ENCODE results near the gene CNTN4. TPM values are rescaled to one million over a fixed set of nuclear protein-coding genes. Genes with fewer than 3 reads are reported as not detected.

Gene CNTN4
- total RNA-seq, 1 donor from 2014 or later, result 16.1 TPM

DNA sequence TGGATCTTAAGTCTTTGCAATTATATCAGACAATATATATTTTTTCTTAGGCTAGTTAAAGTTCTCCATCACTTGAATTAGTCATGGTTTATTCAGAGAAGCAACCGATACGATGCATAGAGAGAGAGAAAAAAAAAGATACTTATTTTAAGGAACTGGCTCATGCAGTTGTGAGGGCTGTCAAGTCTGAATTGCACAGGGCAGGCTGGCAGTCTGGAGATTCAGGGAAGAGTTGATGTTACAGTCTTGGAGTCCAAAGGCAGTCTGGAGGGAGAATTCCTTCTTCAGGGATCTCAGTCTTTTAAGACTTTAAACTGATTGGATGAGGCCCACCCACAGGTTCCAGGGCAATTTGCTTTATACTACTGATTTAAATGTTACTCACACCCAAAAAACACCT lies 598.9 kb downstream of the CNTN4 start:
- H3K9me3 Mint-ChIP-seq (ENCODE audit: low read depth), result no peaks in the 10 kb centered on the region
- DNase-seq (ENCODE audit: low spot score, unreplicated experiment), result no peak
- no peak overlapping the region for H3K27ac Mint-ChIP-seq
- no peaks in the 10 kb centered on the region for H3K27me3 Mint-ChIP-seq
- H3K4me1 Mint-ChIP-seq (ENCODE audit: low read depth), result no peaks in the 10 kb centered on the region
- TF ChIP-seq CTCF (IDR thresholded peaks at IDR 0.05; ENCODE audit: unreplicated experiment), result no peak
- no peak overlapping the region for H3K4me3 Mint-ChIP-seq (ENCODE audit: low read depth)
- no peaks in the 10 kb centered on the region for H3K36me3 Mint-ChIP-seq (ENCODE audit: insufficient read depth)

DNA sequence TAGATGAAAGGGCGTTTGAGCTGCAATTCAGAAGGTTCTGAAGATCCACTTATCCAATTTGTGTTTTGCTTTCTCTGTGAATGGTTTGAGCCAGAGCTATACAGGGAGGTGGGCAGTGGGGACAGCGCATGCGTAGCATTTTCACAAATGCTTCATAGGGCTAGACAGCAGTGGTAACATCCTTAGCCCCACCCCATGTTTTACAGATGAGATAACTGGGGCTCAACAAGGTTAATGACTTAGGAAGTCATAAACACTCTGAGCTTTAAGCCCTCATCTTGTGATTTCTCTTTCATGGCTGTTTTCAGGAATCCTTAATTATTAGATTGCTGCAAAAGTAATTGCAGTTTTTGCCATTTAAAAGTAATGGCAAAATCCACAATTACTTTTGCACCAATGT lies 602.8 kb downstream of the CNTN4 start:
- no peak for TF ChIP-seq CTCF (IDR thresholded peaks at IDR 0.05; ENCODE audit: unreplicated experiment)
- Mint-ChIP-seq H3K27ac (no peak overlapping the region), H3K27me3 (no peaks in the 10 kb centered on the region), H3K4me3 (ENCODE audit: low read depth) (no peak overlapping the region), H3K9me3 (ENCODE audit: low read depth) (no peaks in the 10 kb centered on the region), H3K36me3 (ENCODE audit: insufficient read depth) (no peaks in the 10 kb centered on the region), H3K4me1 (ENCODE audit: low read depth) (no peaks in the 10 kb centered on the region)
- DNase-seq (ENCODE audit: low spot score, unreplicated experiment), result no peak

GRCh38 chr3:2706144-2706835 lies 607.6 kb downstream of the CNTN4 start:
- H3K9me3 Mint-ChIP-seq (ENCODE audit: low read depth), result no peaks in the 10 kb centered on the region
- TF ChIP-seq CTCF (IDR thresholded peaks at IDR 0.05; ENCODE audit: unreplicated experiment), result no peak

DNA sequence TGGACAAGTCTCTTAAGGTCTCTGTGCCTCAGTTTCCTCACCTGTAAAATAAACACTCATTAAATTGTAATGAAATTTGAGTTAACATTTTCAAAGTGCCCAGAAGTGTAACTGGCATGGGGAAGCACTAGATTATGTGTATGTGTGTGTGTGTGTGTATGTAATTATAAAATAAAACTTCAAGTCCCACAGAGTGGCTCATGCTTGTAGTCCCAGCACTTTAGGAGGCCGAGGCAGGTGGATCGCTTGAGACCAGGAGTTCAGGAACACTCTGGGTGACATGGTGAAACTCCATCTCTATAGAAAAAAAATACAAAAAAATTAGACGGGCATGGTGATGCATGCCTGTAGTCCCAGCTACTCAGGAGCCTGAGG lies 608.2 kb downstream of the CNTN4 start:
- TF ChIP-seq CTCF (IDR thresholded peaks at IDR 0.05; ENCODE audit: unreplicated experiment), result no peak
- Mint-ChIP-seq H3K4me3 (ENCODE audit: low read depth) (no peak overlapping the region), H3K9me3 (ENCODE audit: low read depth) (no peaks in the 10 kb centered on the region), H3K27me3 (no peaks in the 10 kb centered on the region), H3K27ac (no peak overlapping the region), H3K4me1 (ENCODE audit: low read depth) (no peaks in the 10 kb centered on the region), H3K36me3 (ENCODE audit: insufficient read depth) (no peaks in the 10 kb centered on the region)
- no peak for DNase-seq (ENCODE audit: low spot score, unreplicated experiment)

More at GRCh38 chr3:2706144-2706835, 607.6 kb downstream of the CNTN4 start:
- no peak for DNase-seq (ENCODE audit: low spot score, unreplicated experiment)
- Mint-ChIP-seq H3K4me1 (ENCODE audit: low read depth) (no peaks in the 10 kb centered on the region), H3K4me3 (ENCODE audit: low read depth) (no peak overlapping the region), H3K27ac (no peak overlapping the region), H3K27me3 (no peaks in the 10 kb centered on the region), H3K36me3 (ENCODE audit: insufficient read depth) (no peaks in the 10 kb centered on the region)

GRCh38 chr3:2711081-2711480 lies 612.4 kb downstream of the CNTN4 start:
- DNase-seq (ENCODE audit: low spot score, unreplicated experiment), result no peak
- no peak for TF ChIP-seq CTCF (IDR thresholded peaks at IDR 0.05; ENCODE audit: unreplicated experiment)
- H3K4me3 Mint-ChIP-seq (ENCODE audit: low read depth), result no peak overlapping the region
- no peaks in the 10 kb centered on the region for H3K9me3 Mint-ChIP-seq (ENCODE audit: low read depth)
- H3K4me1 Mint-ChIP-seq (ENCODE audit: low read depth), result peaks cover 3% of the 10 kb centered on the region
- H3K27me3 Mint-ChIP-seq, result no peaks in the 10 kb centered on the region
- no peaks in the 10 kb centered on the region for H3K36me3 Mint-ChIP-seq (ENCODE audit: insufficient read depth)
- no peak overlapping the region for H3K27ac Mint-ChIP-seq

Measured in progenitor cell of endocrine pancreas (in vitro differentiated cells).